ENCODE measurements around the gene CHST1. TPM values are rescaled to one million over a fixed set of nuclear protein-coding genes. Genes with fewer than 3 reads are reported as not detected.
A peak's percentile ranks its signal among the peaks of the same experiment; 100 is the strongest.

The CHST1 gene
- total and polyA plus RNA-seq, 2 experiments from 2014 or later = 0.84 to 2.7 TPM

DNA sequence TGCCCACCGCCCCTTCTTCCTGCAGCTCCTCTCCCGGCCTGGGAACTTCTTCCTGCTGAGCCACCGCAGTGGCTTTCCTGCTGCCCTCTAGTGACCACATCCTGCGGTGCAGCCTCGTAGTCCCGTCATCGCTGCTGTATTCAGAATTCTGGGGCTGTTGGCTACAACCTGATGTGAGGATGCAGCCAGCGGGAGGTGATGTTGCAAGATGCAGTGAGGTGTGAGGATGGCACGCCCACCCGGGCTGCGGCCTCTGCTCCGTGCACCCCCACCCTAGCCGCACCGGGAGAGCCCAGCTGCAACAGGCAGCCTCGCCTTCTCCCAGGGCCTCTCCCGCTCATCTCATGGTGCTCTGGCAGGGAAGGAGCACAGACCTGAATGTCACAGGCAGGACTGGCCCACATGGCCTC, 10.1 kb downstream of the CHST1 start:
- ATAC-seq = peak; percentile 73
- peak overlapping the region; percentile 48; the same call in 2 of the 3 replicates for H3K4me3 Mint-ChIP-seq
- peaks cover 16% of the 10 kb centered on the region for H3K4me1 ChIP-seq (ENCODE audit: insufficient read depth)
- H3K9me2 ChIP-seq (ENCODE audit: insufficient read depth) = no peaks in the 10 kb centered on the region
- H3K27ac ChIP-seq (ENCODE audit: low read depth) = no peak overlapping the region
- peak overlapping the region; percentile 90; the same call in 1 of the 2 replicates for H2AFZ ChIP-seq
- H3K27ac Mint-ChIP-seq = no peak overlapping the region
- H3K36me3 Mint-ChIP-seq (ENCODE audit: low read depth) = no peaks in the 10 kb centered on the region; the same call in 2 of the 3 replicates
- TF ChIP-seq, protein P1, sequence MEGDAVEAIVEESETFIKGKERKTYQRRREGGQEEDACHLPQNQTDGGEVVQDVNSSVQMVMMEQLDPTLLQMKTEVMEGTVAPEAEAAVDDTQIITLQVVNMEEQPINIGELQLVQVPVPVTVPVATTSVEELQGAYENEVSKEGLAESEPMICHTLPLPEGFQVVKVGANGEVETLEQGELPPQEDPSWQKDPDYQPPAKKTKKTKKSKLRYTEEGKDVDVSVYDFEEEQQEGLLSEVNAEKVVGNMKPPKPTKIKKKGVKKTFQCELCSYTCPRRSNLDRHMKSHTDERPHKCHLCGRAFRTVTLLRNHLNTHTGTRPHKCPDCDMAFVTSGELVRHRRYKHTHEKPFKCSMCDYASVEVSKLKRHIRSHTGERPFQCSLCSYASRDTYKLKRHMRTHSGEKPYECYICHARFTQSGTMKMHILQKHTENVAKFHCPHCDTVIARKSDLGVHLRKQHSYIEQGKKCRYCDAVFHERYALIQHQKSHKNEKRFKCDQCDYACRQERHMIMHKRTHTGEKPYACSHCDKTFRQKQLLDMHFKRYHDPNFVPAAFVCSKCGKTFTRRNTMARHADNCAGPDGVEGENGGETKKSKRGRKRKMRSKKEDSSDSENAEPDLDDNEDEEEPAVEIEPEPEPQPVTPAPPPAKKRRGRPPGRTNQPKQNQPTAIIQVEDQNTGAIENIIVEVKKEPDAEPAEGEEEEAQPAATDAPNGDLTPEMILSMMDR (conservative IDR thresholded peaks at IDR 0.05; ENCODE audit: low read depth in 2 of 2) = peak; percentile 88 to 93
- TF ChIP-seq, protein P2, sequence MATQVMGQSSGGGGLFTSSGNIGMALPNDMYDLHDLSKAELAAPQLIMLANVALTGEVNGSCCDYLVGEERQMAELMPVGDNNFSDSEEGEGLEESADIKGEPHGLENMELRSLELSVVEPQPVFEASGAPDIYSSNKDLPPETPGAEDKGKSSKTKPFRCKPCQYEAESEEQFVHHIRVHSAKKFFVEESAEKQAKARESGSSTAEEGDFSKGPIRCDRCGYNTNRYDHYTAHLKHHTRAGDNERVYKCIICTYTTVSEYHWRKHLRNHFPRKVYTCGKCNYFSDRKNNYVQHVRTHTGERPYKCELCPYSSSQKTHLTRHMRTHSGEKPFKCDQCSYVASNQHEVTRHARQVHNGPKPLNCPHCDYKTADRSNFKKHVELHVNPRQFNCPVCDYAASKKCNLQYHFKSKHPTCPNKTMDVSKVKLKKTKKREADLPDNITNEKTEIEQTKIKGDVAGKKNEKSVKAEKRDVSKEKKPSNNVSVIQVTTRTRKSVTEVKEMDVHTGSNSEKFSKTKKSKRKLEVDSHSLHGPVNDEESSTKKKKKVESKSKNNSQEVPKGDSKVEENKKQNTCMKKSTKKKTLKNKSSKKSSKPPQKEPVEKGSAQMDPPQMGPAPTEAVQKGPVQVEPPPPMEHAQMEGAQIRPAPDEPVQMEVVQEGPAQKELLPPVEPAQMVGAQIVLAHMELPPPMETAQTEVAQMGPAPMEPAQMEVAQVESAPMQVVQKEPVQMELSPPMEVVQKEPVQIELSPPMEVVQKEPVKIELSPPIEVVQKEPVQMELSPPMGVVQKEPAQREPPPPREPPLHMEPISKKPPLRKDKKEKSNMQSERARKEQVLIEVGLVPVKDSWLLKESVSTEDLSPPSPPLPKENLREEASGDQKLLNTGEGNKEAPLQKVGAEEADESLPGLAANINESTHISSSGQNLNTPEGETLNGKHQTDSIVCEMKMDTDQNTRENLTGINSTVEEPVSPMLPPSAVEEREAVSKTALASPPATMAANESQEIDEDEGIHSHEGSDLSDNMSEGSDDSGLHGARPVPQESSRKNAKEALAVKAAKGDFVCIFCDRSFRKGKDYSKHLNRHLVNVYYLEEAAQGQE (IDR thresholded peaks at IDR 0.05; ENCODE audit: unreplicated experiment) = no peak
- no peak for TF ChIP-seq EZH2 (IDR thresholded peaks at IDR 0.05; ENCODE audit: low read depth, unreplicated experiment)
- TF ChIP-seq CREB1 (CRISPR knock-in tag; IDR thresholded peaks at IDR 0.05; ENCODE audit: low read depth) = peak; percentile 72
- peaks cover 20% of the 10 kb centered on the region for H3K27me3 Mint-ChIP-seq (ENCODE audit: insufficient read depth, low read depth, poor library complexity)
- H3K27me3 ChIP-seq (ENCODE audit: insufficient read depth) = no peaks in the 10 kb centered on the region
- H3K79me2 ChIP-seq (replicated peaks; ENCODE audit: insufficient read depth) = no peaks in the 10 kb centered on the region
- DNase-seq (ENCODE audit: low spot score) = peak; percentile 94
- peaks cover 33% of the 10 kb centered on the region for H3K4me1 Mint-ChIP-seq
- no peaks in the 10 kb centered on the region for H4K20me1 ChIP-seq (replicated peaks; ENCODE audit: insufficient read depth)
- peak overlapping the region; percentile 34; the same call in 1 of the 2 replicates for H3K4me3 ChIP-seq
- H3K9me3 Mint-ChIP-seq = no peaks in the 10 kb centered on the region
- H3K36me3 ChIP-seq (ENCODE audit: insufficient read depth) = no peaks in the 10 kb centered on the region
- no peaks in the 10 kb centered on the region for H3F3A ChIP-seq (replicated peaks; ENCODE audit: low read depth)
- H3K4me2 ChIP-seq = 0 out of 2 replicates have a peak overlapping the region, but pooled peaks have one; percentile 61

DNA sequence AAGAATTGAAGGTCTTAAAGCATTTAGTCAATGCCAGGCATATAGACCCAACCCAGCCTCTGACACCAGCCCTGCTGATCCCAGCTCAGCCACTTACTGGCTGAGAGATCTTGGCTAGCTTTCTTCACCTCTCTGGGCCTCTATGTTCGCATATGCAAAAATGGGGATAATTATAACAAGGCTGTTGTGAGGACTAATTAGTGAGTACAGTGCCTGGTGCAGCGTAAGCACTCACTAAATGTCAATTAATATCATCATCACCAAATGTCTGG, 10.5 kb downstream of the CHST1 start:
- Mint-ChIP-seq H3K36me3 (ENCODE audit: low read depth) (no peaks in the 10 kb centered on the region; the same call in 2 of the 3 replicates), H3K9me3 (no peaks in the 10 kb centered on the region), H3K27me3 (ENCODE audit: insufficient read depth, low read depth, poor library complexity) (peaks cover 20% of the 10 kb centered on the region), H3K27ac (no peak overlapping the region), H3K4me3 (peak overlapping the region; percentile 48; the same call in 2 of the 3 replicates), H3K4me1 (peaks cover 29% of the 10 kb centered on the region)
- H2AFZ ChIP-seq = no peak overlapping the region
- no peak overlapping the region for H3K4me3 ChIP-seq
- H3K79me2 ChIP-seq (replicated peaks; ENCODE audit: insufficient read depth) = no peaks in the 10 kb centered on the region
- H3K4me2 ChIP-seq = peak overlapping the region; percentile 46; the same call in 1 of the 2 replicates
- no peaks in the 10 kb centered on the region for H3F3A ChIP-seq (replicated peaks; ENCODE audit: low read depth)
- no peak for ATAC-seq
- no peaks in the 10 kb centered on the region for H3K9me2 ChIP-seq (ENCODE audit: insufficient read depth)
- no peaks in the 10 kb centered on the region for H3K36me3 ChIP-seq (ENCODE audit: insufficient read depth)
- no peak for DNase-seq (ENCODE audit: low spot score)
- no peaks in the 10 kb centered on the region for H4K20me1 ChIP-seq (replicated peaks; ENCODE audit: insufficient read depth)
- no peak overlapping the region for H3K27ac ChIP-seq (ENCODE audit: low read depth)
- H3K27me3 ChIP-seq (ENCODE audit: insufficient read depth) = no peaks in the 10 kb centered on the region
- H3K4me1 ChIP-seq (ENCODE audit: insufficient read depth) = peaks cover 16% of the 10 kb centered on the region
- no peak for TF ChIP-seq JUNB (IDR thresholded peaks at IDR 0.05; ENCODE audit: unreplicated experiment)
- no peak for TF ChIP-seq STAT1 (IDR thresholded peaks at IDR 0.05; ENCODE audit: unreplicated experiment)
- no peak for TF ChIP-seq EZH2phosphoT487 (IDR thresholded peaks at IDR 0.05; ENCODE audit: unreplicated experiment)
- TF ChIP-seq, protein P3, sequence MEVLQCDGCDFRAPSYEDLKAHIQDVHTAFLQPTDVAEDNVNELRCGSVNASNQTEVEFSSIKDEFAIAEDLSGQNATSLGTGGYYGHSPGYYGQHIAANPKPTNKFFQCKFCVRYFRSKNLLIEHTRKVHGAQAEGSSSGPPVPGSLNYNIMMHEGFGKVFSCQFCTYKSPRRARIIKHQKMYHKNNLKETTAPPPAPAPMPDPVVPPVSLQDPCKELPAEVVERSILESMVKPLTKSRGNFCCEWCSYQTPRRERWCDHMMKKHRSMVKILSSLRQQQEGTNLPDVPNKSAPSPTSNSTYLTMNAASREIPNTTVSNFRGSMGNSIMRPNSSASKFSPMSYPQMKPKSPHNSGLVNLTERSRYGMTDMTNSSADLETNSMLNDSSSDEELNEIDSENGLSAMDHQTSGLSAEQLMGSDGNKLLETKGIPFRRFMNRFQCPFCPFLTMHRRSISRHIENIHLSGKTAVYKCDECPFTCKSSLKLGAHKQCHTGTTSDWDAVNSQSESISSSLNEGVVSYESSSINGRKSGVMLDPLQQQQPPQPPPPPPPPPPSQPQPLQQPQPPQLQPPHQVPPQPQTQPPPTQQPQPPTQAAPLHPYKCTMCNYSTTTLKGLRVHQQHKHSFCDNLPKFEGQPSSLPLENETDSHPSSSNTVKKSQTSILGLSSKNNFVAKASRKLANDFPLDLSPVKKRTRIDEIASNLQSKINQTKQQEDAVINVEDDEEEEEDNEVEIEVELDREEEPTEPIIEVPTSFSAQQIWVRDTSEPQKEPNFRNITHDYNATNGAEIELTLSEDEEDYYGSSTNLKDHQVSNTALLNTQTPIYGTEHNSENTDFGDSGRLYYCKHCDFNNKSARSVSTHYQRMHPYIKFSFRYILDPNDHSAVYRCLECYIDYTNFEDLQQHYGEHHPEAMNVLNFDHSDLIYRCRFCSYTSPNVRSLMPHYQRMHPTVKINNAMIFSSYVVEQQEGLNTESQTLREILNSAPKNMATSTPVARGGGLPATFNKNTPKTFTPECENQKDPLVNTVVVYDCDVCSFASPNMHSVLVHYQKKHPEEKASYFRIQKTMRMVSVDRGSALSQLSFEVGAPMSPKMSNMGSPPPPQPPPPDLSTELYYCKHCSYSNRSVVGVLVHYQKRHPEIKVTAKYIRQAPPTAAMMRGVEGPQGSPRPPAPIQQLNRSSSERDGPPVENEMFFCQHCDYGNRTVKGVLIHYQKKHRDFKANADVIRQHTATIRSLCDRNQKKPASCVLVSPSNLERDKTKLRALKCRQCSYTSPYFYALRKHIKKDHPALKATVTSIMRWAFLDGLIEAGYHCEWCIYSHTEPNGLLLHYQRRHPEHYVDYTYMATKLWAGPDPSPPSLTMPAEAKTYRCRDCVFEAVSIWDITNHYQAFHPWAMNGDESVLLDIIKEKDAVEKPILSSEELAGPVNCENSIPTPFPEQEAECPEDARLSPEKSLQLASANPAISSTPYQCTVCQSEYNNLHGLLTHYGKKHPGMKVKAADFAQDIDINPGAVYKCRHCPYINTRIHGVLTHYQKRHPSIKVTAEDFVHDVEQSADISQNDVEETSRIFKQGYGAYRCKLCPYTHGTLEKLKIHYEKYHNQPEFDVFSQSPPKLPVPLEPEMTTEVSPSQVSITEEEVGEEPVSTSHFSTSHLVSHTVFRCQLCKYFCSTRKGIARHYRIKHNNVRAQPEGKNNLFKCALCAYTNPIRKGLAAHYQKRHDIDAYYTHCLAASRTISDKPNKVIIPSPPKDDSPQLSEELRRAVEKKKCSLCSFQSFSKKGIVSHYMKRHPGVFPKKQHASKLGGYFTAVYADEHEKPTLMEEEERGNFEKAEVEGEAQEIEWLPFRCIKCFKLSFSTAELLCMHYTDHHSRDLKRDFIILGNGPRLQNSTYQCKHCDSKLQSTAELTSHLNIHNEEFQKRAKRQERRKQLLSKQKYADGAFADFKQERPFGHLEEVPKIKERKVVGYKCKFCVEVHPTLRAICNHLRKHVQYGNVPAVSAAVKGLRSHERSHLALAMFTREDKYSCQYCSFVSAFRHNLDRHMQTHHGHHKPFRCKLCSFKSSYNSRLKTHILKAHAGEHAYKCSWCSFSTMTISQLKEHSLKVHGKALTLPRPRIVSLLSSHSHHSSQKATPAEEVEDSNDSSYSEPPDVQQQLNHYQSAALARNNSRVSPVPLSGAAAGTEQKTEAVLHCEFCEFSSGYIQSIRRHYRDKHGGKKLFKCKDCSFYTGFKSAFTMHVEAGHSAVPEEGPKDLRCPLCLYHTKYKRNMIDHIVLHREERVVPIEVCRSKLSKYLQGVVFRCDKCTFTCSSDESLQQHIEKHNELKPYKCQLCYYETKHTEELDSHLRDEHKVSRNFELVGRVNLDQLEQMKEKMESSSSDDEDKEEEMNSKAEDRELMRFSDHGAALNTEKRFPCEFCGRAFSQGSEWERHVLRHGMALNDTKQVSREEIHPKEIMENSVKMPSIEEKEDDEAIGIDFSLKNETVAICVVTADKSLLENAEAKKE (CRISPR knock-in tag; IDR thresholded peaks at IDR 0.05) = no peak

Data from GM23338 (cell line).